ENCODE results near the gene PRMT9.

PRMT9 gene

GRCh38 chr4:147683717-147684700, at the start of gene PRMT9:
PRMT9 (minus strand) TSS chr4:147684163; CDS start chr4:147683987, 176 bp downstream.
- DNase-seq (ENCODE audit: low spot score) = peak; percentile 82

- DNase-seq (ENCODE audit: low spot score) = no peak
Observed at GRCh38 chr4:147732518-147733235, 48.7 kb upstream of the PRMT9 start.

DNA sequence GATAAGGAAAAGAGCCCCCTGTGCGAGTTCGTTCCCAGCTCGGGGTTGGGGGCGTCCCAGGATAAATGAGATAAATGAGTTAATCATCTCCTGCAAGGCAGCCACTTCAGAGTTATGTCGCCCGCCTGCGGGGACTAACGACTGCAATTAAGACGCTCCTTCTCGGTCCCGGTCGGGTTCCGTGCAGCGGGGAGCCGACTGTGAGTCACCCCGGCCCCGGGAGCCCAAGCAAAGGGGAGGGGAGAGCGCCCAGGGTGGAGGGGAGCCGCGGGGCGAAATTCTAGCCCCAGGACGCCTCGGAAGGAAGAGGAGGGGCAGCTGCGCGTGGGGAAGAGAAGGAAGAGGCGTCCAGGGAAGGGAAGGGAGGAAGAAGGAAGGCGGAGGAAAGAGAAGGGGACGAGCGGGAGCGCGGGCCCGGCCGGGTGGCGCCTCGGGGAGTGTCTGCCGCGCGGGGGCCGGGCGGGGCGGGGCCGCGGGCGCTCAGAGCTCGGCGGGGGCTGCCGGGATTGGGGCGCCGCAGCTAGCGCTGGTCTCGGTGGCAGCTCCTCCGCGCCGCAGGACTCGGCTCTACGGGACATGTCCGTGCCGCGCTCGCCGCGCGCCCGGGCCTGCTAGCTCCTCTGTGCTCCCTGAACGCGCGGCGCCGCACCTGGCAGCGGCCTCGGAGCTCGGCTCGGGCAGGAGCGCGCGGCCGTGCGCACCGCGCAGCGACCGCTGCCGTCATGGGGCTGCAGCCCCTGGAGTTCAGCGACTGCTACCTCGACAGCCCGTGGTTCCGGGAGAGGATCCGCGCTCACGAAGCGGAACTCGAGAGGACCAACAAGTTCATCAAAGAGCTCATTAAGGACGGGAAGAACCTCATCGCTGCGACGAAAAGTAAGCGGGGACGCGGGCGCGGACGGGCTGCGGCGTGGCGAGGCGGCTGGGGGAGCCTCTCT, 47.9 kb upstream of the PRMT9 start, which contains the start of gene ARHGAP10:
Gene ARHGAP10 (plus strand): TSS at position 509 of the 938 bp plus-strand sequence. CDS start 214 bp downstream, at position 723.
- peak; percentile 69 for DNase-seq (ENCODE audit: low spot score)

GRCh38 chr4:147730333-147730732, 46.4 kb upstream of the PRMT9 start:
- DNase-seq (ENCODE audit: low spot score) = no peak

DNA sequence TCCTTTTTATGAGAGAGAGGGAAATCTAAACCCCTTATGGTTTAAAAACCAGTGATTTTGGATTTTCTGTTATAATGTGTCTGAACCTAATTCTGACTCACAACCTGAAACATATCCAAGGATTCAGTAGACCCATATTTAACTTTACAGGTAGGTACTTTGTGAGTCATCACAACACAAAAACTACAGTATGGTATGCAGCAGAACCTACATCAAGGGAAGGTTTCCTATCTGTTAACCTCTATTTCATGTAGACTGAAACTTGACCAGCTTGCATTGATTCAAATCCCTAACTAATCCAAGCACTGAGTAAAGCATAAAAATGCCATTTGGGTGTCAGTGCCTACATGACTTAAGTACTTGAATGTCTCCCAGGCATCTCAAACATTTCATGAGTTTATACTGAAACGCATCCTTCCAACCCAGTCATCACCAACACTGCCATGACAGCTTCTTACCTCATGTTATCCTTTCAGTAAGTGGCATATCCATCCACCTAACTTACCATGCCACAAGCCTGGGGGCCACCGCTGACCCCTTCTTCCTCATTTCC, 43.6 kb upstream of the PRMT9 start:
- DNase-seq (ENCODE audit: low spot score) = no peak

DNA sequence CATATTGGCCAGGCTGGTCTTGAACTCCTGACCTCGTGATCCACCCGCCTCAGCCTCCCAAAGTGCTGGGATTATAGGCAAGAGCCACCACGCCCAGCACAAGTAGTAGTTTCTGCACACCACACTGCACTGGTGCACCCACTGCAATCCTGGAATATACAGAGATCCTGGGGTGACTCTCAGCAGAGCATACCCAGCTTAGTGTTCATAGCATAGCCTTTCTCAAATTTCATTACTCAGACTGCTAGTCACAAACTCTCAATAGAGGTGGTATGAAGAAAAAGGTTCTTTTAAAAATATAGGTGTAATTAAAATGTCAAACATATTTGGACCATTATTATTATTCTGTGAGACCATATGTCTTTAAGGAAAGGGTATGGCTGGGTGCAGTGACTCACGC, 41.7 kb upstream of the PRMT9 start:
- DNase-seq (ENCODE audit: low spot score) = no peak

DNA sequence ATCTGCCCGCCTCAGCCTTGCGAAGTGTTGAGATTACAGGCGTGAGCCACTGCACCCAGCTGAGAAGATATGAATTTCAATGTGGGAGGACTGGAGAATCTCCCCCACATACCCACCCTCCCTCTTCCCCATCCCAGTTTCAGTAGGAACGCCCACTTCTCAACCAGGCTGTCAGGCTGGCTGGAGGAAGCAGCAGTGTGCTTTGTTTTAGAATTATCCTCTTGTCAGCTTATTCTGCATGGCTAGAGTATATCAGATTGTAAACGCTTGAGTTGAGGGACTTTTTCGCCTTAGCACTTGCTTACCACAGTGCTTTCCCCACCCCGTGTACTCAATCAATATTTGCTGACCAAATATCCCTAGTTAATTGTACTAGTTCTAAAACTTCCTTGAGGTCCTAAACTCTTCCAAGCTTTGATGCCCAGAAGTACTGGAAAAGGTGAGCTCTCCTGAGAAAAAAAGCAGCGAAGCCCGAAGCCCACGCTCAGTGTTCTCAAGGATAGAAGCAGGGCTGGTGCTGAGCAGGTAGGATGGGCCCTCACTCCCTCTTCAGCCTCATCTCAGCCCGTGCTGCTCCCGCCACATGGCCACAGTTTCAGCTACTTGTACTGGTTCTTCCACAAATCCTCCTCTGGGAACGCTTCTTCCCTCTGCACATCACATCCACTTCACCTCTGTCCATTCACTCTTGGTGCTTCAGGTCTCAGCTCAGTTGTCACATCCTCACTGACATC, 40.7 kb upstream of the PRMT9 start:
- no peak for DNase-seq (ENCODE audit: low spot score)

GRCh38 chr4:147723326-147723725, 39.4 kb upstream of the PRMT9 start:
- no peak for DNase-seq (ENCODE audit: low spot score)

- DNase-seq (ENCODE audit: low spot score) = no peak
Observed at GRCh38 chr4:147717878-147718277, 33.9 kb upstream of the PRMT9 start.

GRCh38 chr4:147714575-147715401, 30.8 kb upstream of the PRMT9 start:
- no peak for DNase-seq (ENCODE audit: low spot score)

DNA sequence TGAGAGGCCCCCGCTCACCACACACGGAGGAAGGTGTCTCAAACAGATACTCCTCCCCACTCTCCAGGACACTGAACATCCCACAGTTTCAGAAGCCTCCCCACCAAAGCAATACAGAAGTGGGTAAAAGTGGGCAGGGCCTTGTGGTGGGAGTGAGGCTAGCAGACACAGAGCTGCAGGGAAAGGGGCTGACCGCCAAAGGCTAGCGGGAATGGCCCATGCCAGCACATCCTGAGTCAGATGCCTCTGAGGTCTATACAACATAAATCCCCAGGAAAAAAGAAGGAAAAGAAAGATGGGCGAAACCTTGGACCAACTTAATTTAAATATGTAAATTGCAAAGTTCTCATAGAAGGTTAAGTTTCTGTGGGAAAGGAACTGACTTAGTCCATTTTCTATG, 26.0 kb upstream of the PRMT9 start:
- DNase-seq (ENCODE audit: low spot score) = no peak

DNA sequence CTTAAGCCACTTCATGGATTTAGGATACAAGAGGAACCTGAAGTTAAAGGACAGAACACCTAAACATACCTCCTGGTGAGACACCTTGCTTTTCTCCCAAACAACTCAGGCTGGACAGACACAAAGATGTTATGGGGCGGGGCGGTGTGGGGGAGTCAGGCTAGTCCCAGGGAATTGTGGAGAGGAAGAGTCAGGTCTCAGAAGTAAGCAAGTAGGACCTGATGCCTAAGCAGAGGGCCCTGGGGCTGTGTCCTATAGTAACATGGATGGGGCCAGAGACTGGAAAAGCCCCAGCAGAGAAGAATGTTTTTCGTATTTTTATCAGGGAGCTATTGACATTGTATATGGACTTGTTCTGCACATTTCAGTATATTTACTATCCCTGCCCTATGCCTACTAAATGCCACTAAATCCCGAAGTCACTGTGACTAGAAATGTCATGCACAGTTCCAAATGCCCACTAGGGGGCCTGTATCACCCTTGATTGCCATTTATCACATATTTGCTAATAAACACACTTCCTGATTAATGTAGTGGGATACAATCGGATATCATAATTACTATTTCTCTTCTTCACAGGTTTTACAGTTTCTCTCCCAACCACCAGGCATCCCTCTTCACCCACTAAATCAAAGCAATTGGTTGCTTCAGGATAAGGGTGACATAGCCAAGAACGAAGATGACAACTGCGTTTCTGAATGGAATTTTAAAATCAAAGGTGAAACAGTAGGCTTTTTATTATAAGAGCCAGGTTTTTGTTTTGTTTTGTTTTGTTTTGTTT, 24.1 kb upstream of the PRMT9 start:
- peak; percentile 68 for DNase-seq (ENCODE audit: low spot score)

DNA sequence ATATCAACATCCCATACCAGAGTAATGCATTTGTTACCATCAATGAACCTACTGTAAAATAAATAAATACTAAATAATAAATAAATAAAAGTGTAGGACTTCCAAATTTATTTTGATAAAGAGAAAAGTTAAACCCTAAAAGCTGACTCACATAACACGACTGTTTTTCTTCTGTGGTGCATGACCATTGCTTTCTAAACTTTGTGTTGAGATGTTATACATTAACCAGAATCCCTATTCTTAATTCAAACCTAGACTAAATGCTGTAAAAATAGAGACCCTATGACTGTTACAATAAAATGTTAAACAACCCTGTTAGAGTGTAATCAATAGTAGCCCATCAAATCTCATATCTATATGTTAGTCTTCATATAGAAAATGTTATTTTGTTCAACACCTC, 20.9 kb upstream of the PRMT9 start:
- DNase-seq (ENCODE audit: low spot score) = no peak

DNA sequence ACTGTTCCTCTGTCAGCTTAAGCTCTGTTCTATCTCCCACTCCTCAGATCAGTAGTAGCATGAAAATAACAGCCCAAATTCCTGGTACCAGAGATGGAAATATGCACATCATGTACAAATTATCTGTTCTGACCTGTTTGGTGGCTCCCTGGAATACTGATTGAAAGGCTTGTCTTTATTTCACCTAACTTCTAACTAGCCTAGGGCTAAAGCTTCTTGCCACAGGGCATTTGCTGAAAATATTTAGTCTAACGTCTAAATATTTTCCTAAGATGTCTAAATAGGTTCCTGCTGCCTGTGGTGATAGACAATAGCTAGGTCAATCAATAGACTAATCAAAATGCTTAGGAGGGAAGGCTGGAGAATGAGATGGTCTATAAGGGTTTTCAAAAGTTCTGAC, 12.9 kb upstream of the PRMT9 start:
- DNase-seq (ENCODE audit: low spot score) = no peak

GRCh38 chr4:147693218-147693617, 9.3 kb upstream of the PRMT9 start:
- DNase-seq (ENCODE audit: low spot score) = no peak

DNA sequence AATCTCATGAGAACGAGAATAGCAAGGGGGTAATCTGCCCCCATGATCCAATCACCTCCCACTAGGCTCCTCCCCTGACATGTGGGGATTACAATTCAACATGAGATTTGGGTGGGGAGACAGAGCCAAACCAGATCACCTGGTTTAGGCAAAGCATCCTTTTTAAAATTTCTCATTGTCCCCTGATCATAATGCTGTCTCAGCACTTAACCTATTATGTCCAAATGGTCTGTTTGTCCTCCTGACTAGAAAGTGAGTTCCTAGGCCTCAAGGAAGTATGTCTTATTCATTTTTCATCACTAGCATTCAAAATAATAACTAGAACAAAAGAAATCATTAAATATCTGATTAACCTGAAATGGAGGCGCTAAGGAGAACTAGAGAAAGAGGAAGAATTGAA, 7.9 kb upstream of the PRMT9 start:
- no peak for DNase-seq (ENCODE audit: low spot score)

GRCh38 chr4:147689067-147689466, 5.1 kb upstream of the PRMT9 start:
- DNase-seq (ENCODE audit: low spot score) = peak; percentile 28

- peak; percentile 6 for DNase-seq (ENCODE audit: low spot score)
Observed at GRCh38 chr4:147683188-147683591, 773 bp downstream of the PRMT9 start.

GRCh38 chr4:147682755-147683154, 1.2 kb downstream of the PRMT9 start:
- DNase-seq (ENCODE audit: low spot score) = no peak

Measured in CD4-positive, alpha-beta T cell treated with Interleukin-15 for 4 hours (primary cell).